ENCODE results near the gene TGFA.

Gene TGFA

DNA sequence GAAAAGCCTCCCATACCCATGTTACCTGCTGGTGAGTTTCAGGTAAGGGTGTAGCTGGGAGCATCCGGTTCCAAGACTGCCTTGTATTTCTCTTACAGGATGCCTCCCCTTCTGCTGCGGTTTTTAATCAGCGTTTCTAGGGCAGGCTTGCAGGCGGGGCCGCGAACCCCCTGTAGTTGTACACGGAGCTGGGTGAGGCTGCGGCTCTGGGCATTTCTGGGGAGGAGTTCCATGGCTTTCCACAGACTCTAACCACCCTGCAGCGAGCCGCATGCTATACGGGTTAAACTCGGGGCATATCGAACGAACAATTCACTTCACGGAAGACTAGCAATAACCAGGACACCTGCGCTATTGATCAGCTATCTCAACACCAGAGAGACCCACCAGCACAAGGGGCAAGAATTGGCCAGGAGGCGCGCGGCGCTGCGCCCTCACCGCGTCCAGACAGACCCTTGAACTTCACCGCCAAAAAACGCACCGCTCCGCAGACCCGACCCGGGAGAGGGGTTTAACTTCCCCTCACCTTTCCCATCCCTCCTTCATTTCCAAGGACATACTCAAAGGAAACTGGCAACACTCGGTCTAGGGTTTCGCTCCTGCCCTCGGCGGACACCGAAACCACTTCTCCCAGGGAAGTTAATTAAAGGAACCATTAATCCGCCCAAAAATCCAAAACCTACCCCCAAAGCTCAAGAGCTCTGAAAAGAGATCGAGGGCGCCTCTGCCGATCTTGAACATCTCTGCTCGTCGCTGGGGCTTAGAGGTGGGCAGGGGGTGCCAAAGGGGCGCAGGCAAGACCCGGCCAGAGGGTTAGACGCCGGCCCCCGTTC is 909 bp downstream of the TGFA start:
- DNase-seq (ENCODE audit: low read depth in 3 of 3), result no peak

DNA sequence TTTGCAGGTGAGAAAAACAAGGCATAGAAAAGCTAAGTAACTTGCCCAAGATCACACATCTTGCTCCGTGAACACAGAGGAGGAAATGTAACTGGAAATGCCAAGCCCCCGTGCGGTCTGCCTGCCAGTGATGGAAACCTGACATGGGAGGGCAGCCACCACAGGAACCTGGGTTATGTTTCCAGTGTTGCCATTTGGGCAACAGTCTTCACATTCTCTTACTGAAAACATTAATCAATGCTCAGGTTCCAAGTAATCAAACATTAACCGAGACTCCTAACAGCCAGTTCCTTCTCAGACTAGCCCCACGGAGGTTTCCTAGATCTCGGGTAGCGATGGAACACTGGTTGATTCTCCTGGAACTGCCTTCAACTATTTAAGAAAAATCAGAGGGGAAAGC is 2.5 kb downstream of the TGFA start:
- DNase-seq (ENCODE audit: low read depth in 3 of 3), result no peak

DNA sequence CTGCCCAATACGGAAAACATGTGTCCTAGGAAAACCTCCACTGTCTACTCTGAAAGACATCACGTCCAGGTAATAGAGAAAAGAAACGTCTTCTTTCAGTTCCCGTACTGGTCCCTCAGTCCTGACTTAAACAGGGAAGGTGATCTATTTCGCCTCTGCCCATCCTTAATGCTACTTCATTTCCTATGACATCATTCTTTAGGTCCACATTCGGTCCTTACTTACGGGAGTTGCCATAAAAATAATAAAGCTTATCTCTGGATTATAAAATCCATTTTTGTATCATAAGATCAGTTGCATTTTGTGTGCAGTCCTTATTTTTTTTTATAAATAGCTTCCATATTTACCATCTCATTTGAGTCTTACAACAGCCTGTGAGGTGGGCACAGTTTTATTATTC is 3.7 kb downstream of the TGFA start:
- no peak for DNase-seq (ENCODE audit: low read depth in 3 of 3)

DNA sequence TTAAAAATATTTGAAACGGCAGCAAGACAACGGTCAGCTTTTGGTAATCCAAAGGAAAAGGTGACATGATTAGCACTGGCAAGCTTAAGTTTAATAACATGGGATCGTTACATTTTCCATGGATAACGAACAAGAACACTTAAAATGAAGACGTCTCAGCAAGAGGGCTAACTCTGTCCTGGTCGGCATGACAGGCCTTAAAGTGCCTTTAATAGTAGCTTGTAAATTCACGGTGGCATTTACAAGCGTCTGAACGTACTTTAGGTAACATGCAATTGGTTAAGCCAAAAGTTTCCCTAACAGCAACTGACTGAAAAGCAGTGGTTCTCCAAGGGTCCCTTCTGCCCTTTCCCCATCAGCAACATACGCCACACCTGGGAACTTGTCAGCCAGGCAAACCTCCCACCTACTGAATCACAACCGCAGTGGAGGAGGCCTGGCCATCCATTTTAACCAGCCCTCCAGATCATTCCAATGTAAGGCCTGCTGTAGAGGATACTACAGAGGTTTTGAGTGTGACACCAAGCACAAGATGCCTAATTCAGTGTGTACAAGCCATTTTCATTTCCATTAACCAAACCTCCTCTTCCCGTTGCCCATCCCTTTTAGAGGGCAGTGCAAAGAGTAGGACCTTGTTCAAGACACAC is 4.4 kb downstream of the TGFA start:
- no peak for DNase-seq (ENCODE audit: low read depth in 3 of 3)

DNA sequence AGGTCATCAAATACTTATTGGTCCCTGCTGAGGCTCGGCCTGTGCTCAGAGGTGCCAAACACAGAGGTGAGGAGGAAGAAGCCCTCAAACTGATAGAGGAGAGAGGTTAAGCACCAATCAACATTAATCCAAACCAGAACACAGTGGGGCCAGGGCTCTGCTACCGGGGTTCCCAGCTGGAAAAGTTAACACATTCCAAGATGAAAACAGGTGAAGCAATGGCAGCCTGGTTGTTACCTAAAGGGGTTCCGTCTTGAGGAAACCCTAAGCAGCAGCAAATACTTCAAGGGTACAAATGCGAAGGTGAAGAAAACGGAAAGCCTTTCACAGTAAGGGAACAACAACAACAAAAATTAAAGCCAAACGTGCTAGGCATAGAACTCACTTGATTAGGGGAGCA is 5.4 kb downstream of the TGFA start:
- no peak for DNase-seq (ENCODE audit: low read depth in 3 of 3)

DNA sequence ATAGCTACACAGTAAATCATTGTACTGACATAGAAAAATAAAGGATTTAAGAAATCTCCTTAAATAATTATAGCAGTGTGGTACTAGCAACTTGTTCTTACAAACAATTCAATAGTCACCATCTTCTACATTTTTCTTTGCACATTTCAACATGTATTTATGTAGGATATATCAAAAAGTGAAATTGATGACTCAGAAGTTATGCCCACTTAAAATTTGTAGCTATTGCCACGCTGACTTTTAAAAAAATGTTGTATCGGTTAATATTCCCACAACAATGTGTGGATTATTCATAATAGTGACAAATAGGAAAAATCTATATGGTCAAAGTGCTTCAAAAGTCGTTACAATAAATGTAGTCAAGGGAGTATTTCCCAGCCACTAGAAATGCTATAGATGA is 6.7 kb downstream of the TGFA start:
- DNase-seq (ENCODE audit: low read depth in 3 of 3), result no peak

DNA sequence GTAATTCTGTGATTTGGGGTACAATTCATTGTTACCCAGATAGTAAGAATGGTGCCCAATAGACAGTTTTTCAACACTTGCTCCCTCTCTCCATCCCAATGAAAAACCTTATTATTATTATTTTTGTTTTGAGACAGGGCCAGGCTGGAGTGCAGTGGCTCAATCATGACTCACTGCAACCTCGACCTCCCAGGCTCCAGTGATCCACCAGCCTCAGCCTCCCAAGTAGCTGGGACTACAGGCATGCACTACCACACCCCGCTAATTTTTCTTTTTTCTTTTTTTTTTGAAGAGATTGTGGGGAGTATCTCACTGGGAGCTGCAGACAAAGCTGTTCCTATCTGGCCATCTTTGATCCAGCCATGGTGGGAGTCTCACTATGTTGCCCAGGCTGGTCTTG is 7.2 kb downstream of the TGFA start:
- no peak for DNase-seq (ENCODE audit: low read depth in 3 of 3)

DNA sequence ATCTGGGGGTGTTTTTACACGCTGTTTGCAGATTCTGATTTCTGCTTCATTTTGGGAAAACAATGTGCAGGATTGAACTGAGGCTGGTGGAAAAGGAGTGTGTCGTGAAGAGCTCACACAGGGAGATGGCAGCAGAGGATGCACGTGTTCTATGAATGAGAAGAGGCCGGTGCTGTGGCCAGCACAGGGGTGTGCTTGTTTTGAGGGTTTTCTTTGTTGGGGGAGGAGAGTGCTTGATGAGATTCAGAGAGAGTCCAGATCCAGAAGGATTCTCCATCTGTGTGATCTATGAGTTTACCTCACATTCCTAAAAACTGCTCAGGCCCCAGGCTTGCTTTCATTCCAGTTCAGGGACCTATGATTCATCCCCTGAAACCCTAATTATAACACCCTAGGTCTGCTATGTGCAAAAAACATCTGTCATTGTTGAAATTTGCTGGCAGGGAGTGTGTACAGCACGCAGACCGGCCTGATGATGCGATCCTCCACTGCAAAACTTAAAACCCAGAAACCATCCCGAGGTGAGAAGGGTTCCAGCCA is 12.1 kb downstream of the TGFA start:
- DNase-seq (ENCODE audit: low read depth in 3 of 3), result no peak

DNA sequence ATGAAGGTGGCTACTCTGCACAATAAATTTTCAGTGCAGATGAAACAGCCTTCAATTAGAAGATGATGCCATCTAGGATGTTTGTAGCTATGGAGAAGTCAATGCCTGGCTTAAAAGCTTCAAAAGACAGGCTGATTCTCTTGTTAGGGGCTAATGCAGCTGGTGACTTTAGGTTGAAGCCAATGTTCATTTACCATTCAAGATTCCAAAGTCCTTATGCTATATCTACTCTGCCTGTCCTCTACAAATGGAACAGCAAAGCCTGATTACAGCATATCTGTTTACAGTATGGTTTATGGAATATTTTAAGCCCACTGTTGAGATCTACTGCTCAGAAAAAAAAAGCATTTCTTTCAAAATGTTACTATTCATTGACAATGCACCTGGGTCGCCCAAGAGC is 15.8 kb downstream of the TGFA start:
- no peak for DNase-seq (ENCODE audit: low read depth in 3 of 3)

DNA sequence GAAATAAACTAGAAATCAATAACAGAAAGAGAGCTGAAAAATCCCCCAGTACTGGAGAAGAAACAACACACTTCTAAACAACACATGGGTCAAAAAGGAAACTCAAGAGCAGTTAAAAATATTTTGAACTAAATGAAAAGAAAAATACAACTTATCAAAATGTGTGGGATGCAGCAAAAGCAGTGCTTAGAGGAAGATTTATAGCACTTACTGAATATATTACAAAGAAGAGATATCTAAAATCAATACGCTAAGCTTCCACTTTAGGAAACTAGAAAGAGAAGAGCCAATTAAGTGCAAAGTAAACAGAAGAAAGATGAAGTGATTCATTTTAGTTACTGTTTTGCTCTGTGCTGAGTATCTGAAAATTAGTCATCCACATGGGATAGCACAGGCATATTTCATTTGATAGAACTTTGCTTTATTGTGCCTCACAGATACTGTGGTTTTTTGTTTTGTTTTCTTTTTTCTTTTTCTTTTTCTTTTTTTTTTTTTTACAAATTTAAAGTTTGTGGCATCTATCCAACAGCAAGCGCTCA is 17.0 kb downstream of the TGFA start:
- DNase-seq (ENCODE audit: low read depth in 3 of 3), result no peak

DNA sequence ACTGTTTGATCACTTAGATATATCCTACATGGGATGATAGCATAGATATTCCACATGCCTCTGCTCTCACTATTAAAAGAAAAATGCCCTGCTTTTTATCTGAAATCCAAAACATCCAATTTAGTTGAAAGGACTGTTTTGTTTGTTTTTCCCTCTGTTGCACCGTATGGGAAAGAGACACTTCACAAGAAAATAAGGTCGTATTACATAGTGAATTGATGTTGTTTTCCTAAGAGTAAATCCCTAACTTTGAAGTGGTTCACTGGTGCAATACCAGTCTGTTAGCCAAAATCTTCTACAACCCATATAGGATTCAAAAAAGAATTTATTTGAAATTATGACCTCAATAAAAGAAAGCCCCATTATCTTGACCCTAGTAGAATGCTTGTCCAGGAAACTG is 18.1 kb downstream of the TGFA start:
- DNase-seq (ENCODE audit: low read depth in 3 of 3), result no peak

DNA sequence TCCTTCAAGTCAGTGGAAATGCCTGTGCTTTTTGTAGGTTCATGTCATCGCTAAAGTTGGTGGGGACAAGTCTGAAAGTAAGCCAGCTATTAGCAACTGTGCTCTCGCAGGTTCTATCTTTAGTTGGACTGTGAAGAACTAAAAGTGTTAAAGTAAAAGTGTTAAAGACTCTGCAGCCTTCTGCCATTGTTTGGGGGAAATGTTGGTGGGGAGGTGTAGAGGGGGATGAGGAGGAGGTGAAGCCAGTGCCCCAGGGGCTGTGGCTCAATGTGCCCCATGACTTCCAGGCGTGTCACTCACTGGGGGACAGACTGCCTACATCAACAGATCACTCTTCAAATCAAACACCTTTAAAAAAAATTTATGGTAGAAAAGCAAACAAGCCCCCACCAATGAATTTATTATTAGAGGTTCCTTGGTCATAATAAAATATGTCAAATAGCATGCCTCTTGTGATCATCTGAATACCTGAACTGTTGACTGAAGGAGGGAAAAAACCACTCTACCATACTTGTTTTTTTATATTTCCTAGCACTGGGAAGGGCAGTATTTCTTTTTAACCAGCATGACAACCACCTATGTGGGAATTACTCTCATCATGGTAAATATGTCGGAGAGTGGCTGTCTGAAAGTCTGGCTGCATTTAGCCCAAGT is 19.3 kb downstream of the TGFA start:
- DNase-seq (ENCODE audit: low read depth in 3 of 3), result no peak

DNA sequence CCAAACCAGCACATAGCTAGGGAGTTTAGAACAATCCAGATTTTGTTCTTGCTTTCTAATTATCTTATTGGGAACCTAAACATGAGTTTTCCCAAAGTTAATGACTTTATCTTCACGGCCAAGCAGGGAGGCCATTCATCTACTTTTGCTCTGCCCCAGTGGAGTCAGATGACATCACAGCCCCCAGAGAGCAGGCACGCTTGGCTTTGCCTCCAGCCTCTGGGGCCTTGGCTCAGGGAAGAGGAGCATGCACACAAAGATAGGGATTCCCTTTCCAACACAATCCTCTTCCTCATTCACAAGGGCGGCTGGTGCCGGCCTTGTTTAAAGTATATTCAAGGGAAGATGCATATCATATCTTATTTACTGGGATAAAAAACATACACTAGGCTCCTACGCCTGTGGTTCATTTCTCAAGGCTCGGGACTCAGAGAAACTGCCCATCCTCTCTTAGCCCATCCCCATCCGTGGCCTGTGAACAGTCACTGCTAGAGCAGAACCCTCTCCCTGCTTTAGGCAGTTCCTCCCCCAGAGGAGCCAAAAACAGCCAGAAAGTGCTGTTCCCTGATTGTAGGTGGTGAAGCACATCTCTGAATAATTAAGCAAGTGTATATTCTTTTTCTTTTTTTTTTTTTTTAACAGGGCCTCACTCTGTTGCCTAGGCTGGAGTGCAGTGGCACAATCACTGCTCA is 21.2 kb downstream of the TGFA start:
- no peak for DNase-seq (ENCODE audit: low read depth in 3 of 3)

DNA sequence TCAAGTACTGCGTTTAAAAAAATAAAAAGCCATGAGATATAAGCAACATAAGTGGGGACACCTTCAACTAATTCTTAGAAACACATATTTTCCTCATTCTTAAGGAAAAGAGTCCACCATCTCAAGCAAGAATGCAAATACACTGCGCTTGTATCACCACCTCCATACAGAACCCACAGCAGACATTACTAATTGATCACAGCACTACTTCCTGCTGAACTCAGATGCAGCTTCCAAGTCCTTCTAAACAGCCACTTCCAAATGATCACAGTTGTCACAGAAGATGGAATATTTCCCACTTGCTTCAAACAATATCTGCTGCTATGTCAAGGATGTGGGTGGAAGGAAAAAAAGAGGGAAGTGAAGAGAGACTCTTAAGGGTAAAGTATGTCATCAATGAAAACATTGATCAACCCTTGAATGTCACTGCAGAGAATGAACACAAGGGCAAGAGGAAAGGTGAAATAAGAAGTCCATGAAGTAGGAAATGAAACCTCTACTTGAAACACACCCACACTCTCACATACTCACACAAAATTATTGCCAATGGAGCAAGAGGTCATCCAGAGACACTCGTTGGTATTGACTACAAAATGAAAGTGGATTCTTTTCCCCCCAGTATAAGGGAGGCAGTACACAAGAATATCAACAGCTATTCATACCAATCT is 22.1 kb downstream of the TGFA start:
- DNase-seq (ENCODE audit: low read depth in 3 of 3), result no peak

DNA sequence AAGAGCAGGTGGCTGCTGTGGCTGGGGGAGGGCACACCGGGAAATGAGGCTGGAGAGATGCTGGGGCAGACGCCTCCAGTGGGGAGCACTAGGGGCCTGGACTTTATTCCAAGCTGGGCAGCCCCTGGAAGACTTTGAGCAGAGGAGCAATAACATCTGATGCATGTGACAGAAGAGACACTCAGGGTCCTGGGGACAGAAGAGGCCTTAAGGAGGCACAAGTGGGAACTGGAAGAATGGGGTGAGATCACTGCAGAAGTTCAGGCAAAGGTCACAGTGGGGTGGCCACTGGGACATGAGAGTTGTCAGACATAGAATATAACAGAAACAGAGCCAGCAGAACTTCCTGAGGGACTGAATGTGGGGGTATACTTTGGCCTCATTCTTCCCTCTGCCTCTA is 24.0 kb downstream of the TGFA start:
- DNase-seq (ENCODE audit: low read depth in 3 of 3), result no peak

DNA sequence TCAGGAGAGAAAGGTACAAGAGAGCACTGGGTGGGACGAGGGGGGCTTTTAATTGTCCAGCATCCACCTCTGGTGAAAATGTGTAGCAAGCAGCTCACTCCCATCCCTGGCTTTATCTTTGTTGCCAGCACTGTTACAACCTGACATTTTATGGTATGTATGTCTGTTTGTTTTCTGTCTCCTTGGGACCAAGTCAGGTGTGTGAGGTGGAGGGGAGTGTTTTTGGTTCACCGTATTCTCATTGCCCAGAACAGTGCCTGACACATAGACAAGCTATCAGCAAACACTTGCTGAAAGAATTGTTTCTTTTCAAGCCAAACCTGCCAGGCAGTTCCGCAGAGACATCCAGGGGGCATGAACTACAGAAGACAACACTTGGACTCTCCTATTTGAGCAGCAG is 24.7 kb downstream of the TGFA start:
- no peak for DNase-seq (ENCODE audit: low read depth in 3 of 3)

DNA sequence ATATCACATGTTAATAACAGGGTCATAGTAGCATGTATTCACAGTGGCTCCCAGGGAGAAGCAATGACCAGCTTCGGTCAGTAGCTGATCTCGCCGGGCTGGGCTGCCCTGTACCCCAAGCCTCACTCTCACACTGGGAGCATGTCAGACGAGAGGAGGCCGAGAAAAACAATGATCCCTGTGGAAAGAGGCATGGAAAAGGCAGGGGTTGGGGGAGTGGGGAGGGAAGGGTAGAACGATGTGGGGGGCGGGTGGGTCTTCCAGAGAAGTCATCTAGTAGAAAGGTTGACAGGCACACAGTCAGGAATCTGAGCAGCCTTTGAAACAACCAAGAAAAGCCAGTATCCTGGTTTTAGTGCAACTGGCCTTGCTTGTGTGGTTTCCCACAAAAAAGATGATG is 25.4 kb downstream of the TGFA start:
- no peak for DNase-seq (ENCODE audit: low read depth in 3 of 3)

DNA sequence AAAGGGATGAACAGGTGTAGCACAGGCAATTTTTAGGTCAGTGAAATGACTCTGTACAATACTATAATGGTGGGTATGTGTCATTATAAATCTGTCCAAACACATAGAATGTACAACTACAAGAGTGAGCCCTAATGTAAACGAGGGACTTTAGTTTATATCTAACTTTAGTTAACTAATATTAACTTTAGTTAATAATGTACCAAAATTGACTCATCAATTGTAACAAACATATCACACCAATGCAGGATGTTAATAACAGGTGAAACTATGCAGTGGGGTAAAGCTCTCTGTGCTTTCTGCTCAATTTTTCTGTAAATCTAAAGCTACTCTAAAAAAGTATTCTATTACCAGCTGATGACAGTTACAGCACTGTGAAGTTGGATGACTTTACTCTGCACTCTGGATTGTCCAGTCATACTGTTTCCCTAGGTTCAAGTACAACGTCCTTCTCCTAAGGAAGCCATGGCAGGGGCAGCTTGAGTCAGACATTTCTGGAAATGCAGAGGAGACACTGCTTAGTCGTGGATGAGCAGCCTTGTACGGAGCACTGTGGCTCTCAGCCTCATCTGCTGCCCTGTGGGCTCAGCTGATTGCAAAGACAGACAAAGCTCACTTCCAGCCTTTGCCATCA is 26.1 kb downstream of the TGFA start:
- DNase-seq (ENCODE audit: low read depth in 3 of 3), result no peak

DNA sequence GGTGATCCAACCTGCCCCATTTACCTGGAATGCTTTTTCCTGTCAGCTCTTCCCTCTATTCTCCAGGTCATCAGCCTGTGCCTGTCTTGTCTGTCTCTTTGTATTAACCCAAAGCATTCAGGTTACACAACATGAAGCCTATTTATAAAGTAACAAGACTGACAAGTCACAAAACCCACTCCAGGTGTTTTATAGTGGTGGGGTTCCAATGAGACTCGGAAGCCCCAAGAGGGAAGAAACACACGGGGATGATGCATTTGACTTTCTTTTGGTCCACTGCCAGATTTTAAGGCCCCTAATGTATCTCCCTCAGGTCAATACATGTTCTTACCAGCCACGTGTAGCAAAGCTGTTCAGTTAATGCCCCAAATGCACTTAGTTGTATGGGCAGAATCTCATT is 27.5 kb downstream of the TGFA start:
- no peak for DNase-seq (ENCODE audit: low read depth in 3 of 3)

DNA sequence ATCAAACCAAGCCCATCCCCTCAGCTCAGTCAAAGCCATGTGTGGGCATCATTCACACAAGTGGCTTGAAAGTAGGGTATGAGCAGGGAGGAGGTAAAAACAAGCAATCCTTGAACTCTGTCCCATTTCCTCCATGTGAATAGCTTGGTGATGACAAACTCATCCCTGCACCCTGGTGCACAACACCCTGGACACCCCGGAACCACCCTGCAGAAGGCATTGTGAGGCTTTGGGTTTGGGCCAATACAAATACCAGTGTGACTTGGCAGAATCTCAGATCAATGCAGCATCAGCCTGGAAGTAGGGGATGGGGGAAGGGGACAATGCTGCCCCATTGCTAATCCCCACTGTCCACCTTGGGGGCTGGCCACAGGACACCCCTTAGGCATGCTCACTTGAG is 28.6 kb downstream of the TGFA start:
- no peak for DNase-seq (ENCODE audit: low read depth in 3 of 3)

All from stimulated activated CD4-positive, alpha-beta T cell treated with anti-CD3 and anti-CD28 coated beads, TNF-alpha, amount 100 ng/mL, for 48 hours (primary cell).